Endothelial cell (in vitro differentiated cells): Measurements from ENCODE around the gene CASP12. TPM values are rescaled to one million over a fixed set of nuclear protein-coding genes. Genes with fewer than 3 reads are reported as not detected.

Experiments used
- DNase-seq: peaks from one replicate; pipeline ENCODE4 v3.0.0; 2021; ENCODE audit warnings: low spot score
- H3K27ac Mint-ChIP-seq: one replicate; pipeline ENCODE4 v1.8.0; 2021; ENCODE audit warnings: mixed read lengths, inconsistent platforms; ENCODE audit not compliant: unreplicated experiment
- H3K27me3 Mint-ChIP-seq: one replicate; pipeline ENCODE4 v1.8.0; 2021; ENCODE audit warnings: mild to moderate bottlenecking, moderate library complexity, mixed read lengths, inconsistent platforms; ENCODE audit not compliant: unreplicated experiment
- H3K36me3 Mint-ChIP-seq: one replicate; pipeline ENCODE4 v1.8.0; 2021; ENCODE audit warnings: mild to moderate bottlenecking, low read depth, mixed read lengths, inconsistent platforms; ENCODE audit not compliant: unreplicated experiment
- H3K4me1 Mint-ChIP-seq: one replicate; pipeline ENCODE4 v1.8.0; 2021; ENCODE audit warnings: mild to moderate bottlenecking, mixed read lengths, inconsistent platforms; ENCODE audit not compliant: unreplicated experiment
- H3K4me3 Mint-ChIP-seq: one replicate; pipeline ENCODE4 v1.8.0; 2021; ENCODE audit warnings: mild to moderate bottlenecking, mixed read lengths, inconsistent platforms; ENCODE audit not compliant: unreplicated experiment
- H3K9me3 Mint-ChIP-seq: one replicate; pipeline ENCODE4 v1.8.0; 2021; ENCODE audit warnings: mixed read lengths, inconsistent platforms; ENCODE audit not compliant: unreplicated experiment
- CTCF ChIP-seq: fragments of 200-600 bp; sonication (generic); IDR thresholded peaks from one replicate; pipeline ENCODE4 v1.5.0; 2021; ENCODE audit warnings: antibody characterized with exemption; ENCODE audit not compliant: unreplicated experiment
- total RNA-seq: library from RNA; stranded (reverse); fragmentation: NEBNext Ultra II Directional; extraction: Animal tissue kit (Norgen Biotek cat#: 25700); gene quantifications from one replicate; pipeline ENCODE4 v1.2.1, GENCODE V29; 2021; ENCODE audit not compliant: unreplicated experiment

Gene CASP12
- total RNA-seq, 1 donor from 2014 or later: 0.95 TPM

- Mint-ChIP-seq H3K4me3 (no peak overlapping the region), H3K36me3 (no peaks in the 10 kb centered on the region), H3K27ac (no peak overlapping the region), H3K9me3 (no peaks in the 10 kb centered on the region), H3K4me1 (peaks cover 2% of the 10 kb centered on the region), H3K27me3 (peaks cover 2% of the 10 kb centered on the region)
- no peak for TF ChIP-seq CTCF
- no peak for DNase-seq
Observed at GRCh38 chr11:104870910-104871309, 27.4 kb downstream of the CASP12 start.

- H3K4me3 Mint-ChIP-seq: no peak overlapping the region
- no peaks in the 10 kb centered on the region for H3K9me3 Mint-ChIP-seq
- H3K36me3 Mint-ChIP-seq: no peaks in the 10 kb centered on the region
- H3K27me3 Mint-ChIP-seq: peaks cover 2% of the 10 kb centered on the region
- TF ChIP-seq CTCF: no peak
- H3K27ac Mint-ChIP-seq: no peak overlapping the region
- DNase-seq: no peak
- H3K4me1 Mint-ChIP-seq: no peaks in the 10 kb centered on the region
Observed at GRCh38 chr11:104866815-104867214, 31.4 kb downstream of the CASP12 start.

- Mint-ChIP-seq H3K27ac (no peak overlapping the region), H3K9me3 (no peaks in the 10 kb centered on the region), H3K4me3 (no peak overlapping the region), H3K36me3 (no peaks in the 10 kb centered on the region), H3K27me3 (no peaks in the 10 kb centered on the region), H3K4me1 (no peaks in the 10 kb centered on the region)
- TF ChIP-seq CTCF: no peak
- DNase-seq: no peak
Observed at GRCh38 chr11:104858882-104859775, 39.1 kb downstream of the CASP12 start.

- H3K27ac Mint-ChIP-seq: no peak overlapping the region
- no peaks in the 10 kb centered on the region for H3K9me3 Mint-ChIP-seq
- no peaks in the 10 kb centered on the region for H3K36me3 Mint-ChIP-seq
- no peak for DNase-seq
- H3K27me3 Mint-ChIP-seq: no peaks in the 10 kb centered on the region
- H3K4me1 Mint-ChIP-seq: no peaks in the 10 kb centered on the region
- TF ChIP-seq CTCF: no peak
- H3K4me3 Mint-ChIP-seq: no peak overlapping the region
Observed at GRCh38 chr11:104856607-104857006, 41.7 kb downstream of the CASP12 start.

- Mint-ChIP-seq H3K27ac (no peak overlapping the region), H3K4me3 (no peak overlapping the region), H3K9me3 (no peaks in the 10 kb centered on the region), H3K36me3 (no peaks in the 10 kb centered on the region), H3K27me3 (no peaks in the 10 kb centered on the region), H3K4me1 (no peaks in the 10 kb centered on the region)
- TF ChIP-seq CTCF: no peak
- no peak for DNase-seq
Observed at GRCh38 chr11:104855965-104856364, 42.3 kb downstream of the CASP12 start.
